ENCODE data around the gene PPP4R3A. TPM values are rescaled to one million over a fixed set of nuclear protein-coding genes. Genes with fewer than 3 reads are reported as not detected.

Gene PPP4R3A
- total and polyA plus RNA-seq, 2 donors from 2014 or later = 29.0 to 86.5 TPM

- no peak for TF ChIP-seq CTCF (IDR thresholded peaks at IDR 0.05; ENCODE audit: borderline replicate concordance, extremely low read depth, insufficient read depth)
- Histone ChIP-seq H3K27ac (ENCODE audit: low read depth in 2 of 2, low read length in 2 of 2) (no peak overlapping the region), H3K4me3 (ENCODE audit: low read length in 3 of 3) (no peak overlapping the region), H3K4me1 (ENCODE audit: control insufficient read depth in 2 of 3, insufficient read depth in 2 of 3, low read depth in 1 of 3, low read length in 3 of 3) (no peaks in the 10 kb centered on the region), H3K9me3 (ENCODE audit: control insufficient read depth in 2 of 3, insufficient read depth in 1 of 3, low read length in 3 of 3) (no peaks in the 10 kb centered on the region), H3K36me3 (ENCODE audit: control insufficient read depth in 2 of 3, insufficient read depth in 3 of 3, low read length in 3 of 3) (peaks cover 16 to 70% (median 19%) of the 10 kb centered on the region in 3 donors), H3K9ac (ENCODE audit: low read length in 3 of 3) (no peak overlapping the region), H3K27me3 (ENCODE audit: control insufficient read depth, insufficient read depth, low read length) (no peaks in the 10 kb centered on the region)
- FAIRE-seq (no peak), DNase-seq (no peak)
- intact Hi-C loops (cut with DNase I) = no loop called here
These were observed 27.7 kb downstream of the PPP4R3A start for GRCh38 chr14:91482263-91483013.

- Histone ChIP-seq H3K9ac (ENCODE audit: low read length in 3 of 3) (no peak overlapping the region), H3K27ac (ENCODE audit: low read depth in 2 of 2, low read length in 2 of 2) (no peak overlapping the region), H3K4me1 (ENCODE audit: control insufficient read depth in 2 of 3, insufficient read depth in 2 of 3, low read depth in 1 of 3, low read length in 3 of 3) (no peaks in the 10 kb centered on the region), H3K4me3 (ENCODE audit: low read length in 3 of 3) (no peak overlapping the region), H3K36me3 (ENCODE audit: control insufficient read depth in 2 of 3, insufficient read depth in 3 of 3, low read length in 3 of 3) (peaks cover 18 to 68% (median 28%) of the 10 kb centered on the region in 3 donors), H3K27me3 (ENCODE audit: control insufficient read depth, insufficient read depth, low read length) (no peaks in the 10 kb centered on the region), H3K9me3 (ENCODE audit: control insufficient read depth in 2 of 3, insufficient read depth in 1 of 3, low read length in 3 of 3) (no peaks in the 10 kb centered on the region)
- FAIRE-seq (no peak), DNase-seq (no peak)
- intact Hi-C loops (cut with DNase I) = no loop called here
- TF ChIP-seq CTCF (IDR thresholded peaks at IDR 0.05; ENCODE audit: borderline replicate concordance, extremely low read depth, insufficient read depth) = no peak
These were observed 32.7 kb downstream of the PPP4R3A start for GRCh38 chr14:91477388-91477787.

- DNase-seq (peak in 1 of 5 donors; percentile 15), FAIRE-seq (no peak)
- H3K27me3 ChIP-seq (ENCODE audit: control insufficient read depth, insufficient read depth, low read length) = no peaks in the 10 kb centered on the region
- no peak overlapping the region for H3K9ac ChIP-seq (ENCODE audit: low read length in 3 of 3)
- H3K4me1 ChIP-seq (ENCODE audit: control insufficient read depth in 2 of 3, insufficient read depth in 2 of 3, low read depth in 1 of 3, low read length in 3 of 3) = no peaks in the 10 kb centered on the region
- peaks cover 17 to 52% (median 26%) of the 10 kb centered on the region in 3 donors for H3K36me3 ChIP-seq (ENCODE audit: control insufficient read depth in 2 of 3, insufficient read depth in 3 of 3, low read length in 3 of 3)
- intact Hi-C loops (cut with DNase I) = no loop called here
- TF ChIP-seq CTCF (IDR thresholded peaks at IDR 0.05; ENCODE audit: borderline replicate concordance, extremely low read depth, insufficient read depth) = no peak
- no peak overlapping the region for H3K27ac ChIP-seq (ENCODE audit: low read depth in 2 of 2, low read length in 2 of 2)
- H3K4me3 ChIP-seq (ENCODE audit: low read length in 3 of 3) = no peak overlapping the region
- no peaks in the 10 kb centered on the region for H3K9me3 ChIP-seq (ENCODE audit: control insufficient read depth in 2 of 3, insufficient read depth in 1 of 3, low read length in 3 of 3)
These were observed 37.1 kb downstream of the PPP4R3A start for GRCh38 chr14:91473046-91473445.

Measured in kidney (tissue), 14 donors.